DOHH2 (cell line): ENCODE data around the gene SEPTIN7.

Source experiments
- EZH2phosphoT487 ChIP-seq: fragments of 200-600 bp; sonication (generic); IDR thresholded peaks from 2 replicates; pipeline ENCODE4 v1.6.1; 2017; ENCODE audit warnings: borderline replicate concordance, mild to moderate bottlenecking, antibody characterized with exemption, low read length, moderate library complexity, mixed read lengths
- TF ChIP-seq, protein P1 (sequence below): fragments of 200-600 bp; sonication (generic); IDR thresholded peaks from one replicate; pipeline ENCODE4 v1.5.1; 2014; ENCODE audit warnings: antibody characterized with exemption, mild to moderate bottlenecking, low read depth, low read length; ENCODE audit not compliant: poor library complexity, severe bottlenecking

DNA sequence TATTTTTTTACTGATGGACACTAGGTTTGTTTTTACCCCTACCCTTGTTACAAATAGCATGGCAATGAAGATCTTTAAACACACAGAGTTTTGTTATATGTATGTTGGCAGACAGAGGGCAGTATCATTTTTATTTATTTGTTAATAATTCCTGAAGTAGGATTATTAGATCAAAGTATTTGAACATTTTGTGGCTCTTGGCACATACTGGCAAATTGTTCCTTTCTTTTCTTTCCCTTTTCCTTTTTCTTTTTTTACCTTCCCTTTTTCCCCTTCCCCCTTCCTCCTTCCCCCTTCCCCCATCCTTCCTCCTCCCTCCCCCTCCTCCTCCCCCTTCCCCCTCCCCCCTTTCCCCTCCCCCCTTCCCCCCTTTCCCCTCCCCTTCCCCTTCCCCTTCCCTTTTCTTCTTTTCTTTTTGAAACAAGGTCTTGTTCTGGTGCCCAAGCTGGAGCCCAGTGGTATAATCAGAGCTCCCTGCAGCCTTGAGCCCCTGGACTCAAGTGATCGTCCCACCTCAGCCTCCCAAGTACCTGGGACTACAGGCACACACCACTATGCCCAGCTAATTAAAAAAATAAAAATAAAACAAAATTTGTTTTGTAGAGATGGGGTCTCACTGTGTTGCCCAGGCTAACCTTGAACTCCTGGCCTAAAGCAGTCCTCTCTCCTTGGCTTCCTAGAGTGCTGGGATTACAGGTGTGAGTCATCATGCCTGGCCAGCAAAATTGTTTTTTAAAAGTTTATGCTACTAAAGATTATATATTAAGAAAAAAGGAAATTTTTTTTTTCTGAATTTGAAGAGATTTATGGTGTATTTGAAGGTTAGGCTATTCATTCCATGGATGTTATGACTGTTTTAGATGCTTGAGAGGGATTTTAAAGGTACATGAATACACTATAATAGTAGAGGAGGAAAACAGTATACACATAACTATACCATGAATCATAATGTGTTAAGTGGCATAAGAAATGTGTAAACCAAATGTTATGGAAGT, 39.3 kb downstream of the SEPTIN7 start:
- TF ChIP-seq, protein P1, sequence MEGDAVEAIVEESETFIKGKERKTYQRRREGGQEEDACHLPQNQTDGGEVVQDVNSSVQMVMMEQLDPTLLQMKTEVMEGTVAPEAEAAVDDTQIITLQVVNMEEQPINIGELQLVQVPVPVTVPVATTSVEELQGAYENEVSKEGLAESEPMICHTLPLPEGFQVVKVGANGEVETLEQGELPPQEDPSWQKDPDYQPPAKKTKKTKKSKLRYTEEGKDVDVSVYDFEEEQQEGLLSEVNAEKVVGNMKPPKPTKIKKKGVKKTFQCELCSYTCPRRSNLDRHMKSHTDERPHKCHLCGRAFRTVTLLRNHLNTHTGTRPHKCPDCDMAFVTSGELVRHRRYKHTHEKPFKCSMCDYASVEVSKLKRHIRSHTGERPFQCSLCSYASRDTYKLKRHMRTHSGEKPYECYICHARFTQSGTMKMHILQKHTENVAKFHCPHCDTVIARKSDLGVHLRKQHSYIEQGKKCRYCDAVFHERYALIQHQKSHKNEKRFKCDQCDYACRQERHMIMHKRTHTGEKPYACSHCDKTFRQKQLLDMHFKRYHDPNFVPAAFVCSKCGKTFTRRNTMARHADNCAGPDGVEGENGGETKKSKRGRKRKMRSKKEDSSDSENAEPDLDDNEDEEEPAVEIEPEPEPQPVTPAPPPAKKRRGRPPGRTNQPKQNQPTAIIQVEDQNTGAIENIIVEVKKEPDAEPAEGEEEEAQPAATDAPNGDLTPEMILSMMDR = no peak
- TF ChIP-seq EZH2phosphoT487 = no peak
